Raji (cell line): ENCODE data around the gene SCARB2.

ENCODE experiments used
- POLR2A ChIP-seq: IDR thresholded peaks from 2 replicates; pipeline ENCODE4 v1.6.1; 2011; ENCODE audit warnings: low read depth, low read length, control low read depth; ENCODE audit not compliant: insufficient read depth

Gene SCARB2

DNA sequence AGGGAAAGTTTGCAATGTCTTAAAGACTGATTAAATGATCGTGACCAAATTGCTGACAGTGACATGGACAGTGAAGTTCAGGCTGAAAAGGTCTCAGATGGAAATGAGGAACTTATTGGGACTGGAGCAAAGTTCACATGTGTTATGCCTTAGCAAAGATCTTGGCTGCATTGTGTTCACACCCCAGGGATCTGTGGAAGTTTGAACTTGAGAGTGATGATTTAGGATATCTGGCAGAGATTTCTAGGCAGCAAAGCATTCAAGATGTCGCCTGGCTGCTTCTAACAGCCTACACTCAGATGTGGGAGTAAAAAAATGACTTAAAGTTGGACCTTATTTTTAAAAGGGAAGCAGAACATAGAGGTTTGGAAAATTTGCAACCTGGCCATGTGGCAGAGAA lies 21.4 kb downstream of the SCARB2 start:
- TF ChIP-seq POLR2A, result no peak

DNA sequence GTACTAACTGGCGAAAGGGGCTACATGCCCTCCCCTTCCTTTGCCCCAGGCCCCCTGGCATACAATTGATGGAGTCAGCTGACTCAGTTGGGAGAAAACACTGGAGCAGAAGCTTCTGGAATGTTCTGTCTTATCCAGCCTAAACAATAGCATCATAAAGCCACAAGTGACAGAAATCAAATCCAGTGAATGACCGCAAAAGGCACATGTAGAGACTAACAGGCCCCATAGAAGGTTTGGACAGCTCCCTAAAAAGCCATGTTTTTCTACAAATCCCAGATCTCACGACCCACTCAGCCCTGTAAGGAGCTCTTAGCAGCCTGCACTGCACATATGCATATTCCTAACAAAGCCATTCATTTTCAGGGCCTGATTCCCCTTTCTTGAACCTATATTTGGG lies 25.1 kb downstream of the SCARB2 start:
- no peak for TF ChIP-seq POLR2A

DNA sequence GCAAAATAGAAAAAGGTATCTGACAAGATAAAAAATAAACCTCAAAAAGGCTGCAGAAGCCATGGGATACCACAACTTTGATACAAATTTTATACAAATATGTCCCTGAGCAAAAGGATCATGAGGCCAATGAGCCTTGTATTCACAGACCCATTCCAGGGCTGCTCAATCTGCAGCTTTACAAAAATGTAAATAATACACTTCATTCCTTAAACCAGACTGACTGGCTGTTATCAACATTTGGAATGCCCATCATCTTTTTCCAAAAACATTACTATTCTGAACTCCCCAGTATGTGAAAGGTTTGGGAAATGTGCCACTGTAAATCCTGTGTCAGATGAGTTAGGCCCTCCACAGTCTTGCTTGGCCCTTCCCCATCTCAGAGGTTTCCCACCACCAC lies 25.5 kb downstream of the SCARB2 start:
- TF ChIP-seq POLR2A, result no peak

DNA sequence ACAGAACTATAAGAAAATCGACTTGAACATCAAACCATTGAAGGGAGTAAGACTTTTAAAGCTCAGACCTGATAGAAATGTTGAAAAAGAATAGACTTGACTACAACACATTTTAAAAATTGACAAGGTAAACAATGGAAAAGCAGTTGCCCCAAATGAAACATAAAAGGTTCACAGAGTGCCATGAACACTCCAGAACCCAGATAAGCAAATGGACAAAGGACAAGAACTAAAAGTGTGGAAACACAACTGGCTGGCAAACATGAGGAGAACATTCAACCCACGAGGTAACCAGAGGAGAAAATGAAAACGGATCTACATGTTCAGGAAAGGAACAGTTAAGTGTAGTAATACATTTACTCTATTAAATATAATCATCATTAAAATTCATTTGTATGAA lies 26.5 kb downstream of the SCARB2 start:
- TF ChIP-seq POLR2A, result no peak

- no peak for TF ChIP-seq POLR2A
Measured at GRCh38 chr4:76182463-76182862, 31.2 kb downstream of the SCARB2 start.

- TF ChIP-seq POLR2A, result no peak
Measured at GRCh38 chr4:76179398-76180318, 34.0 kb downstream of the SCARB2 start.

GRCh38 chr4:76178296-76178695 lies 35.3 kb downstream of the SCARB2 start:
- no peak for TF ChIP-seq POLR2A

- TF ChIP-seq POLR2A, result no peak
Measured at GRCh38 chr4:76177709-76178108, 35.9 kb downstream of the SCARB2 start.

- TF ChIP-seq POLR2A, result no peak
Measured at GRCh38 chr4:76175336-76175735, 38.3 kb downstream of the SCARB2 start.

DNA sequence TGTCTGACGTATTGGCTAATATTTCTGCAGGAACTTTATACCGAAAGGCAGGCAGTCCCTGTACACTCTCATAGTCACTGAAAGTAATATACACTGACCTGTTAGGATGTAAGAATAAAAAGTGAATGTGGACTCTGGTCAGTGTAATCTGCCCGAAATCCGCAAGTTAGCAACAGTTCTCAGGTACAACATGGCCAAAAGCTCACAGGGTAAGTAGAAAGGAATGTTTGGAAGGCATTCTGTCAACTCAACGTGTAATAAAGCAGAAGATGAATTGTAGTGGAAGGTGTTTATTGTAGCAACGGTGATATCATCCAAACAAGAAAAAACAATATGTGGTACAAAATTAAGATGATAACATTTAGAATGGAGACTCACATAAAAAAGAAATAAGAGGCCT lies 39.4 kb downstream of the SCARB2 start:
- TF ChIP-seq POLR2A, result no peak

DNA sequence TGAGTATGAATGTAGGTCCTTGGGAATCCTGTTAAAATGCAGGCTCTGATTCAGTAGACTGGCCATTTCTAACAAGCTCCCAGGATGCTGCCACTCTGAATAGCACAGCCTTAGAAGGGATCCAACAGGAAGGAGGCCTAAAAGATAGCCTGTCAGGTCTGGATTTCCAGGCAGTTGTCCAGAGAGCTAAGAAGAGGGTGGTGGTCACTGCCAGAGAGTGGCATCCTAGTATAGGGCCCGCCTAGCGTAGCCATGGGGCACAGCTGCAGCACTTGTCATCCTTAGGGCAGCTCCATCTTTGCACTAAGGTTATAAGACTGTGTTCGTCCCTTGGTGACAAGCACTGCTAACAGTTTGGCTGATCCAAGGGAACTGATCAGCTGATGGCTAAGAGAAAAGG lies 44.9 kb downstream of the SCARB2 start:
- no peak for TF ChIP-seq POLR2A

- no peak for TF ChIP-seq POLR2A
Measured at GRCh38 chr4:76166480-76166879, 47.1 kb downstream of the SCARB2 start.

DNA sequence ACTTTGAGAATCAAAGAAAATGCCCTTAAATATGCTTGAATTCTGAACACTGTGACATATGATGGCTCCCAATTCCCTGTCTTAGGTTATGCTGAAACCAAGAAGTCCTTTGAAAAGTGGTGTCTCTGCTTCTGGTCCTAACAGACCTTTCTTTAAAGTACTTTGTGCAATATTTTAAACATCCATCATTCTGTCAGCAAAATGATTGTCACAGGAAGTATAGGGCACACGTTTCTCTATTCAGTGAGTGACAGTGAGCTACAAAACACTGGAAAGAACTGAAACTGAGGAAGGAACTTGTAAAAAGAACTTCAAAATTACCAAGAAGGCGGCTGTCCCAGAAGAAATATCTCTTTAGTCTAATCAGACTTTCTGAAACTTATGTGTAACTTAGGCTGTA lies 53.3 kb downstream of the SCARB2 start:
- no peak for TF ChIP-seq POLR2A

DNA sequence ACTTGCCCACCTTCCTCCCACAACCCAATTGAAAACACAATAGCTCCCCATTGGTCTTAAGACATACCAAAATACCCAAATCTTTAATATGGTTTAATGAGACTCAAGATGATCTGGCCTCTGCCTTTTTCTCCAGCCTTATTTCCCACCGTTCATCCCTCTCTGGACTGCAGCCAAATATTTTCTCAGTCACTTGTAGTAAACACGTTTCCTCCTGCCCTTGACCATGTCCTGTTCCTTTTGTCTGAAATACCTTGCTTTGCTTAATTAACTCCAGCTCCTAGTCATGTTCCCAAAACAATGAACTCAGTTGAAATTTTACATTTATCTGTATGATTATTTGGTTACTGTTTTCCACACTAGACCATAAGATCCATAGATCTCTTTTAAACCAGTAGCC lies 57.0 kb downstream of the SCARB2 start:
- no peak for TF ChIP-seq POLR2A

GRCh38 chr4:76155979-76156378 lies 57.6 kb downstream of the SCARB2 start:
- no peak for TF ChIP-seq POLR2A

DNA sequence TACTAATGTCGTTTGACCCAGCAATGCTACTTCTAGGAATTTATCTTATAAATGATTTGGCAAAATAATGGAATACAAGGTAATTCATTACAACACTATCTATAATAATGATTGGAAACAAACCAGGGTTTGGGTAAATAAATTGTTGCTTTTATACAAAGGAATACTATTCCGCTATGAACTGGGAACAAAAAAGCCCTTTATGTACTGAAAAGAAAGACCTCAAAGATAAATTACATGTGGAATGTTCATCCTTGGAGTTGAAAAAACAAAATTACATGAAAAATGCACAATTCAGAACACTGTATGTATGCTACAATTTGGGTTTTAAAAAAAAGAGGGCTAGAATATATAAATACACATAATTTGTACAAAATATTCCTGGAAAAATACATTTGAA lies 60.3 kb downstream of the SCARB2 start:
- TF ChIP-seq POLR2A, result no peak
